Common myeloid progenitor, CD34-positive (primary cell): ENCODE measurements around the gene GRID2.
A peak's percentile ranks its signal among the peaks of the same experiment; 100 is the strongest.

Experiments used
- CTCF ChIA-PET: fragments of 350-600 bp; sonication (Branson Sonifier 250); formaldehyde crosslinking; loops from one replicate; lab custom pipeline; 2021; ENCODE audit warnings: antibody characterized with exemption; lab: Charles Lee
- POLR2A ChIA-PET: fragments of 350-600 bp; sonication (Branson Sonifier 250); formaldehyde crosslinking; loops from one replicate; lab custom pipeline; 2021; ENCODE audit warnings: antibody characterized with exemption; lab: Charles Lee
- DNase-seq, 3 donors: peaks; one replicate each; pipeline versions ENCODE4 v3.0.0 to v3.0.0-alpha.2; 2013
- H3K27ac ChIP-seq, 2 experiments: 1 replicate in 1 of 2; 2 replicates in 1 of 2; pipeline ENCODE4 v1.7.0; 2013; ENCODE audit warnings: inconsistent platforms in 2 of 2, low read length in 2 of 2, mild to moderate bottlenecking in 2 of 2, low read depth in 1 of 2, moderate library complexity in 1 of 2; ENCODE audit not compliant: severe bottlenecking in 2 of 2, insufficient read depth in 1 of 2, poor library complexity in 1 of 2
- H3K27me3 ChIP-seq, 5 experiments: replicated peaks in 2 of 5; 1 replicate in 3 of 5; 2 replicates in 2 of 5; pipeline versions ENCODE4 v1.6.1 to v1.7.0; 2013; ENCODE audit warnings: low read length in 4 of 5, mild to moderate bottlenecking in 2 of 5, moderate library complexity in 2 of 5, inconsistent platforms in 1 of 5; ENCODE audit not compliant: insufficient read depth in 5 of 5, control insufficient read depth in 4 of 5
- H3K36me3 ChIP-seq, 4 experiments: 1 replicate in 2 of 4; 2 replicates in 2 of 4; pipeline versions ENCODE4 v1.6.1 to v1.7.0; 2013; ENCODE audit warnings: low read length in 3 of 4, control low read depth in 1 of 4, mild to moderate bottlenecking in 1 of 4; ENCODE audit not compliant: control insufficient read depth in 4 of 4, insufficient read depth in 4 of 4
- H3K4me1 ChIP-seq, 4 experiments: 1 replicate in 3 of 4; 2 replicates in 1 of 4; pipeline versions ENCODE4 v1.6.1 to v1.7.1; 2013; ENCODE audit warnings: low read length in 3 of 4, mild to moderate bottlenecking in 3 of 4, control low read depth in 1 of 4, inconsistent platforms in 1 of 4, moderate library complexity in 1 of 4; ENCODE audit not compliant: control insufficient read depth in 4 of 4, insufficient read depth in 4 of 4; ENCODE audit errors: control extremely low read depth in 1 of 4
- H3K4me3 ChIP-seq, 7 experiments: 1 replicate in 4 of 7; 2 replicates in 3 of 7; pipeline versions ENCODE4 v1.5.1 to v1.7.0; 2013; ENCODE audit warnings: mild to moderate bottlenecking in 7 of 7, low read length in 6 of 7, moderate library complexity in 6 of 7, inconsistent platforms in 2 of 7, low read depth in 2 of 7, control low read depth in 1 of 7; ENCODE audit not compliant: insufficient read depth in 4 of 7, control insufficient read depth in 1 of 7; ENCODE audit errors: extremely low read depth in 1 of 7
- H3K9me3 ChIP-seq, 5 experiments: 1 replicate in 4 of 5; 2 replicates in 1 of 5; pipeline versions ENCODE4 v1.6.1 to v1.7.1; 2013; ENCODE audit warnings: low read length in 4 of 5, mild to moderate bottlenecking in 2 of 5, inconsistent platforms in 1 of 5, low read depth in 1 of 5, moderate library complexity in 1 of 5; ENCODE audit not compliant: control insufficient read depth in 4 of 5, insufficient read depth in 2 of 5; ENCODE audit errors: control extremely low read depth in 1 of 5
- WGBS: methylation state at CpG from one replicate; pipeline ENCODE4 v1.1.5; 2013; ENCODE audit not compliant: insufficient coverage; 5-methylcytosine and 5-hydroxymethylcytosine counted together

The GRID2 gene

DNA sequence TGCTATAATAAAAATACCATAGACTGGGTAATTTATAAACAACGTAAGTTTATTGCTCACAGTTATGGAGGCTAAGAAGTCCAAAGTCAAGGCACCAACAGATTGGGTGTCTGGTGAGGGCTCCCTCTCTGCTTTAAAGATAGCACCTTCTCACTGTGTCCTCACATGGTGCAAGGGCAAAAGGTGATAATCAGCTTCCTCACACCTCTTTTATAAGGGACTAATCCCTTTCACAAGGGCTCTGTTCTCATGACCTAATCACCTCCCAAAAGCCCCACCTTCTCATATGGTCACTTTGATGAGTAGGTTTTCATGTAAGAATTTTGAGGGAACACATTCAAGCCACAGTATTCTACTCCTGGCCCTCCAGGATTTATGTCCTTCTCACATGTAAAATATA, 883.1 kb downstream of the GRID2 start:
- DNase-seq = no peak
- Histone ChIP-seq H3K4me3 (no peak overlapping the region), H3K27me3 (no peaks in the 10 kb centered on the region), H3K4me1 (no peaks in the 10 kb centered on the region), H3K9me3 (no peaks in the 10 kb centered on the region), H3K36me3 (no peaks in the 10 kb centered on the region), H3K27ac (no peak overlapping the region)
- WGBS = 100% methylated on average over 1 of the region's 1 CpG
- ChIA-PET POLR2A (no interaction called here), CTCF (no interaction called here)

DNA sequence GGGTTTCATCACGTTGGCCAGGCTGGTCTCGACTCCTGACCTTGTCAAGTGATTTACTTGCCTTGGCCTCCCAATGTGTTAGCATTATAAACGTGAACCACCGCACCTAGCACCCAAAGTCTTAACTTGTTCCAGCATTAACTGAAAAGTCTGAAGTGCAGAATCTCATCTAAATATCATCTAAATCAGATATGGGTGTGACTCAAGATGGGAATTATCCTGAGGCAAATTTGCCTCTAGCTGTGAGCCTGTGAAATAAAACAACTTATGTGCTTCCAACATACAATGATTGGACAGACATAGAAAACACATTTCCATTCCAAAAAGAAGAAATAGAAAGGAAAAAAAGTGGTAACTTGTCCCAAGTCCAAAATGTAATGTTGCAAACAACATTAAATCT, 883.7 kb downstream of the GRID2 start:
- H3K27me3 ChIP-seq = no peaks in the 10 kb centered on the region
- no peak overlapping the region for H3K4me3 ChIP-seq
- 100% methylated on average over 4 of the region's 4 CpGs for WGBS
- no peaks in the 10 kb centered on the region for H3K9me3 ChIP-seq
- POLR2A ChIA-PET = no interaction called here
- DNase-seq = no peak
- no peaks in the 10 kb centered on the region for H3K36me3 ChIP-seq
- no peak overlapping the region for H3K27ac ChIP-seq
- H3K4me1 ChIP-seq = no peaks in the 10 kb centered on the region
- CTCF ChIA-PET = no interaction called here

DNA sequence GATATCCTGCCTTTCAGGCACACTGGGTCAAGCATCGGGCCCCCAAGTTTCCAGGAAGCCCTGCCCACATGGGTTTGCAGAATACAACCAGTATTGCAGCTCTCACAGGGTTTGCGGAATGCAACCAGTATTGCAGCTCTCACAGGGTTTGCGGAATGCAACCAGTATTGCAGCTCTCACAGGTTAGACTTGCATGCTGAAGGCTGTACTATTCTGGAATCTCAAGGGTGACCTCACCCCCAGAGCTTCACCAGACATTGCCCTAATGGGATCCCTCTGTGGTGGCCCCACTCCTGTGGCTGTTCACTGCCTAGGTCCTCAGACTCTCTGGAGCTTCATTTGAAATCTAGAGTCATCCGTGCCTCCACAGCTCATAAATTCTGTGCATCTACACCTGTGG, 884.1 kb downstream of the GRID2 start:
- ChIA-PET POLR2A (no interaction called here), CTCF (no interaction called here)
- no peaks in the 10 kb centered on the region for H3K9me3 ChIP-seq
- H3K27me3 ChIP-seq = no peaks in the 10 kb centered on the region
- H3K36me3 ChIP-seq = no peaks in the 10 kb centered on the region
- no peak for DNase-seq
- WGBS = 95% methylated on average over 4 of the region's 4 CpGs
- no peaks in the 10 kb centered on the region for H3K4me1 ChIP-seq
- no peak overlapping the region for H3K4me3 ChIP-seq
- no peak overlapping the region for H3K27ac ChIP-seq

DNA sequence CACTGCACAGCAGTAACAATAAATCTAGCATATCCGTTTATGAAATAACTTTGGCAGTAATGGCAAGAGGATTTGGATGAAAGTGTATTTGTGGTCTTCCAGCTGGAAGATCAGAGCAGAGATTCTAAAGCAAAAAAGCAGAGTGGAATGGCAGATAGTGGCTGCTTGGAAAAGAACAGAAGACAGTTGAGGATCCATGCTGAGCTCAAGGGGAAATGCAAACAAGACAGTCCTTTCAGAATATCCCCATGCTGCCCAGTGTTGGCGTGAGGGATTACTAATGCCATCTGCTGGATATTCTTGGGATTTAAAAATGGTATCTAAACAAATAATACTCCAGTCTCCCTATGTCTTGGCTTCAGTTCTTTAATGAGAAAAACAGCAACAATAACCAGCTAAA, 895.7 kb downstream of the GRID2 start:
- Histone ChIP-seq H3K4me3 (no peak overlapping the region), H3K27ac (no peak overlapping the region), H3K27me3 (no peaks in the 10 kb centered on the region), H3K36me3 (no peaks in the 10 kb centered on the region), H3K9me3 (no peaks in the 10 kb centered on the region), H3K4me1 (no peaks in the 10 kb centered on the region)
- WGBS = no CpG with 5 or more reads among the region's 2 CpGs
- CTCF ChIA-PET = no interaction called here
- DNase-seq = peak; percentile 1 to 23 (median 18)
- POLR2A ChIA-PET = no interaction called here

DNA sequence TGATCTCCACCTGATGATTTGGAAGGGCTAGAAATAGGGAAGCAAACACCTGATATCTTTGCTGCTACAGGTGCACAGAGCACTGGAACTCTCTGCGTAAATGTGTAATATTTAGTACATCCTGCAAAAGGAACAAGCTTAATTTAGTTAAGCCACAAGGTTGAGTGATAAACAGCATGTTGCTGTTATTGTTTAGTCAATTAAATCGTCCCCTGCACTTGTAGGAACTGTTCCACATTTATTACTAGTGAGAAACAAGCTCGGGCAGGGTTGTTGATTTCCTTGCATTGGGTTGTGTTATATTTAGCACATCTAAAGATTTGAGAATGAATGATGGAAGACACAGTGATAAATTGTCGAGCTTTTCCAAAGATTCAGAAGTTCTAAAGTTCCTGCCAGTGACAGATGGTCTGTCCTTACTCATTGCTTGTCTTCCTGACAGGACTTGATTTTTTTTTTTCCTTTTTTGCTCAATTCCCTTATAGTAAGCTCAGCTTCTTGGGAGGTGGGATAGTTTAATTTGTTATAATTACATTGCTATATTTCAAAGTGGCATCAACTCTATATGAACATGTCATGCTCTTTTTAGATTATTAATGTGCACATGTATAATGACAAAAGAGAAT, 897.8 kb downstream of the GRID2 start:
- CTCF ChIA-PET = no interaction called here

DNA sequence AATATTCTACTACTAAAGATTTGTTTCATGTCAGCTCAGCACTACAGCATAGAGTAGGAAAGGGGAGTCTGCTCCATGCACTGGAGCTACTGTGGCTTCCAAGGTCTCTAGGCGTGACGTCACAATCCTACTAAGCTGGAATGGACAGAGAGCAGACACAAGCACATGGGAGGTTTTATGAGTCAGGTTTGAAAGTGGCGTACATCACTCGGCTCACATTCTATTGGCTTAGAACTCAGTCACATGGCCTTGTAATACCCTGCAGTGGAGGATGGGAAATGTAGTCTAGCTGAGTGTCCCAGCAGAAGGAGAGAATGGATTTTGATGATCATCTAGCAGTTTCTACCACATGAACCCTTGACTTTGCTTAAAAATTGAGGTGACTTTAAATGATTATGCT, 899.9 kb downstream of the GRID2 start:
- H3K9me3 ChIP-seq = no peaks in the 10 kb centered on the region
- WGBS = 97% methylated on average over 4 of the region's 4 CpGs
- H3K27me3 ChIP-seq = no peaks in the 10 kb centered on the region
- H3K4me1 ChIP-seq = no peaks in the 10 kb centered on the region
- H3K36me3 ChIP-seq = no peaks in the 10 kb centered on the region
- H3K4me3 ChIP-seq = no peak overlapping the region
- POLR2A ChIA-PET = no interaction called here
- CTCF ChIA-PET = no interaction called here
- DNase-seq = no peak
- no peak overlapping the region for H3K27ac ChIP-seq

More for the DNA sequence above, 897.8 kb downstream of the GRID2 start:
- Histone ChIP-seq H3K27ac (no peak overlapping the region), H3K36me3 (no peaks in the 10 kb centered on the region), H3K4me3 (no peak overlapping the region), H3K4me1 (no peaks in the 10 kb centered on the region), H3K9me3 (no peaks in the 10 kb centered on the region), H3K27me3 (no peaks in the 10 kb centered on the region)
- no peak for DNase-seq
- WGBS = 43% methylated on average over 2 of the region's 4 CpGs
- POLR2A ChIA-PET = interaction anchor here (0.6 kb wide), 1 partner anchor 74 kb away, joined by 3 read pairs; no protein-coding TSS in a partner anchor

DNA sequence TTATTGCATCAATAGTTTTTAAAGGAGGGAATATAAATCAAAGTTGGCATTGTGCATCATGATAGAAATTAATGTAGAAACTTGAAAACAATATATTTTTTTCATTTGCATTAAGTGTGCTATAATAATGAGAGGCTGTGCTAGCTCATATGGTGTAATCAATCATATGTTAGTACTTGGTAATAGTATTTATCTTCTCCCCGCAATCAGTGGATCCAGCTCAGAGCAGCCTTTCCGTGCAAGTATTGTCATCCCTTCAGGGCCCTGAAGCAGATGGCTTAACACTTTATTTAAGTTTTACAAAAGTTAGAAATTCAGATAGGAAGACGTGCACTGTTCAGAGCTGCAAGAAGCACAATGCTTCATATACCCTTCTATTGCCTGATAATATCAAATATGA, 908.5 kb downstream of the GRID2 start:
- POLR2A ChIA-PET = no interaction called here

More for the DNA sequence above, 908.5 kb downstream of the GRID2 start:
- no peak overlapping the region for H3K27ac ChIP-seq
- H3K36me3 ChIP-seq = no peaks in the 10 kb centered on the region
- H3K27me3 ChIP-seq = no peaks in the 10 kb centered on the region
- no peaks in the 10 kb centered on the region for H3K4me1 ChIP-seq
- 100% methylated on average over 2 of the region's 3 CpGs for WGBS
- no peak overlapping the region for H3K4me3 ChIP-seq
- H3K9me3 ChIP-seq = no peaks in the 10 kb centered on the region
- CTCF ChIA-PET = interaction anchor here (1.5 kb wide), 1 partner anchor 16 kb away, joined by 3 read pairs; no protein-coding TSS in a partner anchor
- DNase-seq = no peak
